ENCODE data around the gene USF2. TPM values are rescaled to one million over a fixed set of nuclear protein-coding genes. Genes with fewer than 3 reads are reported as not detected.

The USF2 gene
- total and polyA plus RNA-seq, 2 of the 4 experiments (the other 2 are of a cell fraction): 21.3 to 65.6 TPM

DNA sequence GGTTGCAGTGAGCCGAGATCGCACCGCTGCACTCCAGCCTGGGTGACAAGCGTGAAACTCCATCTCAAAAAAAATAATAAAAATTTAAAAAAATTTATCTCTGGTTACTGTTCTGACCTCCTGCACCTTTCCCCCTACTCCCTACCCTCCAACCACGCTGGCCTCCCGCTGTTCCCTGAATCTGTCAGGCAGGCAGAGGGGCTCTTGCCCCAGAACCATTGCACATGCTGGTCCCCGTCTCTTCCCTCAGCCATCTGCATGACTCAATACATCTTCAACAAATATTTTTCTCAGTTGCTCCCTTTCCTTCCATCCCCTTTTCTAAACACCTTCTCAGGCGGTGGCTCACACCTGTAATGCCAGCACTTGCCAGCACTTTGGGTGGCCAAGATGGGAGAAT lies 39.2 kb upstream of the USF2 start:
- no peaks in the 10 kb centered on the region for H3K79me1 ChIP-seq (ENCODE audit: low read depth in 1 of 2, low read length in 2 of 2)
- H3K27me3 ChIP-seq (ENCODE audit: control insufficient read depth, insufficient read depth, low read length): peaks cover 11% of the 10 kb centered on the region
- no peaks in the 10 kb centered on the region for H3K9me3 ChIP-seq (ENCODE audit: control insufficient read depth, insufficient read depth, low read length)
- H3K9me1 ChIP-seq (ENCODE audit: insufficient read depth, low read length): no peaks in the 10 kb centered on the region
- H3K27ac ChIP-seq (ENCODE audit: insufficient read depth, low read length): no peak overlapping the region
- no peak overlapping the region for H3K23ac ChIP-seq (ENCODE audit: low read depth, low read length)
- H4K20me1 ChIP-seq (ENCODE audit: insufficient read depth, low read length): no peaks in the 10 kb centered on the region
- no TSS peak for BruUV-seq (replicated peaks)
- H2AK9ac ChIP-seq (replicated peaks; ENCODE audit: low read depth, low read length, poor library complexity): no peak overlapping the region
- no peak overlapping the region for H2BK120ac ChIP-seq (ENCODE audit: low read depth, low read length)
- no peak overlapping the region for H3K14ac ChIP-seq (replicated peaks; ENCODE audit: low read depth, low read length)
- no peak overlapping the region for H4K8ac ChIP-seq (ENCODE audit: low read depth in 2 of 2, low read length in 2 of 2)
- no peak overlapping the region for H3K4ac ChIP-seq (ENCODE audit: low read depth, low read length)
- H3K56ac ChIP-seq (ENCODE audit: extremely low read depth, insufficient read depth, low read length): no peak overlapping the region
- H2BK20ac ChIP-seq (ENCODE audit: low read depth, low read length): no peak overlapping the region
- no peak overlapping the region for H3K4me3 ChIP-seq (ENCODE audit: insufficient read depth, low read depth, low read length)
- no peak overlapping the region for H2BK15ac ChIP-seq (ENCODE audit: low read depth, low read length)
- no peak overlapping the region for H4K5ac ChIP-seq (ENCODE audit: low read depth, low read length)
- ChIA-PET POLR2A (ENCODE audit: unreplicated experiment) (no interaction called here), CTCF (no interaction called here)
- H2AFZ ChIP-seq (replicated peaks; ENCODE audit: low read length, poor library complexity): no peak overlapping the region
- 48% methylated on average over 4 of the region's 8 CpGs; no CpG with 5 or more reads in 1 of the 2 experiments for WGBS, 2 experiments (ENCODE audit: extremely low coverage in 2 of 2, insufficient read length in 1 of 2)
- H3K18ac ChIP-seq (ENCODE audit: low read depth, low read length): no peak overlapping the region
- TF ChIP-seq, protein P1, sequence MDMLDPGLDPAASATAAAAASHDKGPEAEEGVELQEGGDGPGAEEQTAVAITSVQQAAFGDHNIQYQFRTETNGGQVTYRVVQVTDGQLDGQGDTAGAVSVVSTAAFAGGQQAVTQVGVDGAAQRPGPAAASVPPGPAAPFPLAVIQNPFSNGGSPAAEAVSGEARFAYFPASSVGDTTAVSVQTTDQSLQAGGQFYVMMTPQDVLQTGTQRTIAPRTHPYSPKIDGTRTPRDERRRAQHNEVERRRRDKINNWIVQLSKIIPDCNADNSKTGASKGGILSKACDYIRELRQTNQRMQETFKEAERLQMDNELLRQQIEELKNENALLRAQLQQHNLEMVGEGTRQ (IDR thresholded peaks at IDR 0.05; ENCODE audit: low read depth, low read length): no peak
- TF ChIP-seq CHD1 (IDR thresholded peaks at IDR 0.05; ENCODE audit: low read depth, low read length) (no peak), CEBPB (IDR thresholded peaks at IDR 0.05; ENCODE audit: low read depth, low read length) (no peak), RCOR1 (IDR thresholded peaks at IDR 0.05; ENCODE audit: insufficient replicate concordance, low read length) (no peak), MAFK (IDR thresholded peaks at IDR 0.05; ENCODE audit: low read depth, low read length) (no peak), MXI1 (IDR thresholded peaks at IDR 0.05; ENCODE audit: borderline replicate concordance, low read depth, low read length) (no peak), RAD21 (IDR thresholded peaks at IDR 0.05; ENCODE audit: low read length) (no peak), MAZ (IDR thresholded peaks at IDR 0.05; ENCODE audit: borderline replicate concordance, low read depth, low read length) (no peak), RFX5 (IDR thresholded peaks at IDR 0.05; ENCODE audit: low read depth, low read length) (no peak), POLR2A (IDR thresholded peaks at IDR 0.05; ENCODE audit: low read depth, low read length) (no peak), NFE2L2 (IDR thresholded peaks at IDR 0.05; ENCODE audit: low read depth, low read length) (no peak), SMC3 (IDR thresholded peaks at IDR 0.05; ENCODE audit: low read depth, low read length) (no peak)
- TF ChIP-seq, protein P2, sequence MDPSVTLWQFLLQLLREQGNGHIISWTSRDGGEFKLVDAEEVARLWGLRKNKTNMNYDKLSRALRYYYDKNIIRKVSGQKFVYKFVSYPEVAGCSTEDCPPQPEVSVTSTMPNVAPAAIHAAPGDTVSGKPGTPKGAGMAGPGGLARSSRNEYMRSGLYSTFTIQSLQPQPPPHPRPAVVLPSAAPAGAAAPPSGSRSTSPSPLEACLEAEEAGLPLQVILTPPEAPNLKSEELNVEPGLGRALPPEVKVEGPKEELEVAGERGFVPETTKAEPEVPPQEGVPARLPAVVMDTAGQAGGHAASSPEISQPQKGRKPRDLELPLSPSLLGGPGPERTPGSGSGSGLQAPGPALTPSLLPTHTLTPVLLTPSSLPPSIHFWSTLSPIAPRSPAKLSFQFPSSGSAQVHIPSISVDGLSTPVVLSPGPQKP (IDR thresholded peaks at IDR 0.05; ENCODE audit: borderline replicate concordance, low read depth, low read length): no peak
- no peak for DNase-seq
- no peak overlapping the region for H3K4me2 ChIP-seq (ENCODE audit: low read depth, low read length)
- no peak overlapping the region for H3K9ac ChIP-seq (ENCODE audit: low read depth, low read length)
- H2BK5ac ChIP-seq (ENCODE audit: low read depth, low read length, poor library complexity, severe bottlenecking): no peak overlapping the region
- dilution Hi-C loops (cut with HindIII; ENCODE audit: low sequenced_read_pairs, unreplicated experiment) (no loop called here), intact Hi-C loops (cut with micrococcal nuclease) (no loop called here), in situ Hi-C loops (cut with MboI; ENCODE audit: low sequenced_read_pairs) (no loop called here)
- ATAC-seq (ENCODE audit: low read depth): no peak
- no peaks in the 10 kb centered on the region for H3K4me1 ChIP-seq (ENCODE audit: control insufficient read depth, insufficient read depth, low read length)
- H4K91ac ChIP-seq (ENCODE audit: insufficient read depth, low read depth, low read length): no peak overlapping the region
- H2AK5ac ChIP-seq (ENCODE audit: low read depth, low read length): no peak overlapping the region
- H3K36me3 ChIP-seq (ENCODE audit: control insufficient read depth, insufficient read depth, low read length): no peaks in the 10 kb centered on the region

Data from IMR-90 (cell line).